Body of pancreas (tissue), 4 donors: ENCODE data around the gene TEAD3. TPM values are rescaled to one million over a fixed set of nuclear protein-coding genes. Genes with fewer than 3 reads are reported as not detected.

Experiments
- ATAC-seq: fragments of 150-250 bp; one replicate; pipeline ENCODE4 v1.9.1; 2016
- DNase-seq, 4 donors: peaks; one replicate each; pipeline ENCODE4 v3.0.0-alpha.2; 2019
- H3K27ac ChIP-seq, 4 donors: fragments of 200-600 bp; sonication (generic); 1 replicate in 3 of 4; 2 replicates in 1 of 4; pipeline versions ENCODE4 v1.5.1 to v1.6.1; 2016 to 2019; ENCODE audit warnings: mild to moderate bottlenecking in 1 of 4, mixed read lengths in 1 of 4, moderate library complexity in 1 of 4
- H3K27me3 ChIP-seq, 2 donors: fragments of 200-600 bp; sonication (generic); one replicate each; pipeline ENCODE4 v1.6.0; 2016; ENCODE audit warnings: mild to moderate bottlenecking in 1 of 2
- H3K36me3 ChIP-seq, 2 donors: fragments of 200-600 bp; sonication (generic); replicated peaks in 1 of 2; 2 replicates each; pipeline ENCODE4 v1.5.1; 2016; ENCODE audit warnings: low read depth in 2 of 2; ENCODE audit not compliant: insufficient read depth in 1 of 2
- H3K4me1 ChIP-seq: fragments of 200-600 bp; sonication (generic); one replicate; pipeline ENCODE4 v1.6.0; 2016
- H3K4me3 ChIP-seq, 2 donors: fragments of 200-600 bp; sonication (generic); 1 replicate in 1 of 2; 2 replicates in 1 of 2; pipeline ENCODE4 v1.5.1; 2016 to 2019
- H3K9me3 ChIP-seq, 3 donors: fragments of 200-600 bp; sonication (generic); 1 replicate in 2 of 3; 2 replicates in 1 of 3; pipeline ENCODE4 v1.5.1; 2016
- CTCF ChIP-seq, 7 experiments: fragments of 450-650 bp in 4 of 7; fragments of 200-600 bp in 3 of 7; sonication (generic) in 3 of 7; IDR thresholded peaks; one replicate each; pipeline ENCODE4 v1.5.1; 2016 to 2019; ENCODE audit warnings: antibody characterized with exemption in 7 of 7
- POLR2A ChIP-seq, 3 donors: fragments of 450-650 bp; IDR thresholded peaks; one replicate each; pipeline ENCODE4 v1.6.1; 2016; ENCODE audit warnings: antibody characterized with exemption in 3 of 3, mild to moderate bottlenecking in 2 of 3
- WGBS, 2 donors: methylation state at CpG; one replicate each; pipeline ENCODE4 v1.1.5; 2017; 5-methylcytosine and 5-hydroxymethylcytosine counted together
- intact Hi-C: fragments of 100-400 bp; cut with DNase I; formaldehyde crosslinking; loops from one replicate; pipeline ENCODE4 v1.15.1; 2023
- total RNA-seq, 2 donors: library from RNA; depleted of rRNA; stranded (reverse); fragments of >200 nt; gene quantifications; one replicate each; pipeline ENCODE4 v1.1.0, GENCODE V29; 2016

The TEAD3 gene
- total RNA-seq, 2 donors from 2014 or later, result 6.5 to 8.9 TPM

GRCh38 chr6:35477551-35478179 lies 19.2 kb downstream of the TEAD3 start:
- no peak overlapping the region for H3K4me3 ChIP-seq
- no peak for ATAC-seq

GRCh38 chr6:35477028-35477427 lies 19.9 kb downstream of the TEAD3 start:
- no peak overlapping the region for H3K27ac ChIP-seq
- TF ChIP-seq CTCF (IDR thresholded peaks at IDR 0.05), result no peak
- no peak for TF ChIP-seq POLR2A (IDR thresholded peaks at IDR 0.05)
- intact Hi-C loops, result no loop called here
- H3K4me1 ChIP-seq, result no peaks in the 10 kb centered on the region
- H3K9me3 ChIP-seq, result no peaks in the 10 kb centered on the region
- H3K4me3 ChIP-seq, result no peak overlapping the region
- H3K36me3 ChIP-seq, result no peaks in the 10 kb centered on the region
- DNase-seq (no peak), ATAC-seq (no peak)
- no peaks in the 10 kb centered on the region for H3K27me3 ChIP-seq
- WGBS, 2 donors, result 85 to 90% methylated on average over 8 of the region's 8 CpGs

More at GRCh38 chr6:35477551-35478179, 19.2 kb downstream of the TEAD3 start:
- WGBS, 2 donors, result 89 to 95% methylated on average over 5 of the region's 5 CpGs
- no peaks in the 10 kb centered on the region for H3K4me1 ChIP-seq
- H3K9me3 ChIP-seq, result no peaks in the 10 kb centered on the region
- no peaks in the 10 kb centered on the region for H3K36me3 ChIP-seq
- H3K27me3 ChIP-seq, result no peaks in the 10 kb centered on the region
- TF ChIP-seq CTCF (IDR thresholded peaks at IDR 0.05) (no peak), POLR2A (IDR thresholded peaks at IDR 0.05) (no peak)
- no peak overlapping the region for H3K27ac ChIP-seq
- no peak for DNase-seq
- intact Hi-C loops, result no loop called here

- peaks cover 9% of the 10 kb centered on the region for H3K4me1 ChIP-seq
- no peaks in the 10 kb centered on the region for H3K36me3 ChIP-seq
- no peaks in the 10 kb centered on the region for H3K27me3 ChIP-seq
- H3K9me3 ChIP-seq, result no peaks in the 10 kb centered on the region
- TF ChIP-seq POLR2A (IDR thresholded peaks at IDR 0.05), result no peak
- TF ChIP-seq CTCF (IDR thresholded peaks at IDR 0.05), result no peak
- intact Hi-C loops, result no loop called here
- no peak overlapping the region for H3K4me3 ChIP-seq
- H3K27ac ChIP-seq, result no peak overlapping the region
- DNase-seq, result no peak
- WGBS, 2 donors, result 81 to 93% methylated on average over 6 to 14 of the region's 14 CpGs
- no peak for ATAC-seq
These were observed 20.9 kb downstream of the TEAD3 start for GRCh38 chr6:35476004-35476403.

- Histone ChIP-seq H3K36me3 (peaks cover 0 to 4% of the 10 kb centered on the region in 2 donors), H3K27me3 (no peaks in the 10 kb centered on the region), H3K4me1 (peaks cover 13% of the 10 kb centered on the region), H3K4me3 (no peak overlapping the region), H3K9me3 (no peaks in the 10 kb centered on the region), H3K27ac (no peak overlapping the region)
- ATAC-seq (peak; percentile 8), DNase-seq (no peak)
- TF ChIP-seq POLR2A (IDR thresholded peaks at IDR 0.05) (no peak), CTCF (IDR thresholded peaks at IDR 0.05) (no peak)
- WGBS, 2 donors, result 79 to 89% methylated on average over 3 to 4 of the region's 4 CpGs
- intact Hi-C loops, result no loop called here
These were observed 21.3 kb downstream of the TEAD3 start for GRCh38 chr6:35475573-35475972.

- Histone ChIP-seq H3K27me3 (no peaks in the 10 kb centered on the region), H3K4me3 (no peak overlapping the region), H3K27ac (no peak overlapping the region), H3K4me1 (peaks cover 18% of the 10 kb centered on the region), H3K36me3 (peaks cover 0 to 4% of the 10 kb centered on the region in 2 donors), H3K9me3 (no peaks in the 10 kb centered on the region)
- WGBS, 2 donors, result 88 to 91% methylated on average over 19 to 20 of the region's 20 CpGs
- TF ChIP-seq CTCF (IDR thresholded peaks at IDR 0.05) (no peak), POLR2A (IDR thresholded peaks at IDR 0.05) (no peak)
- ATAC-seq, result no peak
- intact Hi-C loops, result no loop called here
- no peak for DNase-seq
These were observed 21.8 kb downstream of the TEAD3 start for GRCh38 chr6:35474942-35475570.
